Panc1 (cell line): ENCODE results near the gene CEP85L.

Experiments
- TCF7L2 ChIP-seq: IDR thresholded peaks from 2 replicates; pipeline ENCODE4 v1.6.1; 2011; ENCODE audit warnings: mild to moderate bottlenecking, low read depth, low read length, inconsistent platforms
- TF ChIP-seq, protein P1 (sequence below): fragments of 450-650 bp; IDR thresholded peaks from 2 replicates; pipeline ENCODE4 v1.5.1; 2017; ENCODE audit warnings: mild to moderate bottlenecking

DNA sequence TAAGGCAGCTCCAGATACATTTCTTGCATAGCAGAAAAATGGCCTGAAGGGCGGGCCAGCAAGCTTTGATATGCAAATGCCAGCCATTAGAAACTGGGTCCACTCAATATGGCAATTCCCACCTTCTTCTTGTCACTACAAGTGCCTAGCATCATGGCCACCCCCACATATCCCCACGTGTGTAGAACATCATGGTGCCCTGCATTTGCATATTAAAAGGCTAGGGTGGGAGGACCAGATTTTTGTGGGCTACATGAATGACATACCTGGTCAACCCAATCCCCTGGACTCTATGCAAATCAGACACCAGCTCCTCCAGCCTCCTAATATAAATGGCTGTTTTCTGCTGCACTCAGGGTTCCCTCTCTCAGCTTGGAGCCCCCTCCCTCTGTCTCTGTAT lies 71.6 kb downstream of the CEP85L start:
- TF ChIP-seq, protein P1, sequence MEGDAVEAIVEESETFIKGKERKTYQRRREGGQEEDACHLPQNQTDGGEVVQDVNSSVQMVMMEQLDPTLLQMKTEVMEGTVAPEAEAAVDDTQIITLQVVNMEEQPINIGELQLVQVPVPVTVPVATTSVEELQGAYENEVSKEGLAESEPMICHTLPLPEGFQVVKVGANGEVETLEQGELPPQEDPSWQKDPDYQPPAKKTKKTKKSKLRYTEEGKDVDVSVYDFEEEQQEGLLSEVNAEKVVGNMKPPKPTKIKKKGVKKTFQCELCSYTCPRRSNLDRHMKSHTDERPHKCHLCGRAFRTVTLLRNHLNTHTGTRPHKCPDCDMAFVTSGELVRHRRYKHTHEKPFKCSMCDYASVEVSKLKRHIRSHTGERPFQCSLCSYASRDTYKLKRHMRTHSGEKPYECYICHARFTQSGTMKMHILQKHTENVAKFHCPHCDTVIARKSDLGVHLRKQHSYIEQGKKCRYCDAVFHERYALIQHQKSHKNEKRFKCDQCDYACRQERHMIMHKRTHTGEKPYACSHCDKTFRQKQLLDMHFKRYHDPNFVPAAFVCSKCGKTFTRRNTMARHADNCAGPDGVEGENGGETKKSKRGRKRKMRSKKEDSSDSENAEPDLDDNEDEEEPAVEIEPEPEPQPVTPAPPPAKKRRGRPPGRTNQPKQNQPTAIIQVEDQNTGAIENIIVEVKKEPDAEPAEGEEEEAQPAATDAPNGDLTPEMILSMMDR: no peak
- TF ChIP-seq TCF7L2: no peak
